SH-SY5Y (cell line): ENCODE data around the gene MTF1.

Experiments used
- GATA2 ChIP-seq: IDR thresholded peaks from 2 replicates; pipeline ENCODE4 v1.6.1; 2011; ENCODE audit warnings: mild to moderate bottlenecking, low read depth, low read length
- GATA3 ChIP-seq: IDR thresholded peaks from 2 replicates; pipeline ENCODE4 v1.6.1; 2011; ENCODE audit warnings: low read depth, mild to moderate bottlenecking, low read length, moderate library complexity

MTF1 gene

DNA sequence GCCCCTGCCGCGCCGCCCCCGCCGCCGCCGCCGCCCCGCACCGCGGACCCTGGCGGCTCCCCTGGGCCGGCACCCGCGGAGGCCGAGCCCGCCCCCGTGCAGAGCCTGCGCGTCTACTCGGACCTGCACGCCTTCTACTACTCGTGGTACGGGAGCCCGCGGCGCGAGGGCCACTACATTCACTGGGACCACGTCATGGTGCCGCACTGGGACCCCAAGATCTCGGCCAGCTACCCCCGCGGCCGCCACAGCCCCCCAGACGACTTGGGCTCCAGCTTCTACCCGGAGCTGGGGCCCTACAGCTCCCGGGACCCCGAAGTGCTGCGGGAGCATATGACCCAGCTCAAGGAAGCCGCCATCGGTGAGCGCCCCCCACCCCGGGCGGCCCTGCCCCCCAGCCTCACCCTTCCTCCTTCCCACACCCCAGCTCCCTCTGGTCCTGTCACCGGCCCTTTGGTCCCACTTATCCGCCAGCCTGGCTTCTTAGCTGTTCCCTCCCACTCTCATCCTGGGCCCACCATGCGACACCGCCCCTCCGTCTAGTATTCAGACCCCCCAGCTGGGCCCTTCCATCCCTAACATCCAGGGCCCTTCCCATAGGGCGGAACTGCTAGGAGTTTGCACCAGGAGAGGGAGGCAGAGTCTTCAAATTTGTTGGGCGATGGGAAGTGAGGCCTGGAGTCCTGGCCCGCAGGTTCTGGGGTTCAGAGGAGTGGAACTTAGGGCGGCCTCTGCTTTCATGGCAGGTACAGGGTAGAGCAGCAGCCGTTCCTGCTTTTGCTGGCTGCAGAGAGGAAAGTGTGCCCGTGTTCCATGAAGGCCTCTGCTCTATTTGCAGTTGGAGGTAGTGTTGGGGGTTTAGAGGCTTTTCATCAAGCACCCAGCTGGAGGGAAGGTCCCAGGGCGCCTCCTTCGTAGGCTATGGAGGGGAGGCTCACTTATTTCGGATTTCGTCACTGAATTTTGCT, 64.7 kb downstream of the MTF1 start:
- TF ChIP-seq GATA2 (no peak), GATA3 (no peak)

DNA sequence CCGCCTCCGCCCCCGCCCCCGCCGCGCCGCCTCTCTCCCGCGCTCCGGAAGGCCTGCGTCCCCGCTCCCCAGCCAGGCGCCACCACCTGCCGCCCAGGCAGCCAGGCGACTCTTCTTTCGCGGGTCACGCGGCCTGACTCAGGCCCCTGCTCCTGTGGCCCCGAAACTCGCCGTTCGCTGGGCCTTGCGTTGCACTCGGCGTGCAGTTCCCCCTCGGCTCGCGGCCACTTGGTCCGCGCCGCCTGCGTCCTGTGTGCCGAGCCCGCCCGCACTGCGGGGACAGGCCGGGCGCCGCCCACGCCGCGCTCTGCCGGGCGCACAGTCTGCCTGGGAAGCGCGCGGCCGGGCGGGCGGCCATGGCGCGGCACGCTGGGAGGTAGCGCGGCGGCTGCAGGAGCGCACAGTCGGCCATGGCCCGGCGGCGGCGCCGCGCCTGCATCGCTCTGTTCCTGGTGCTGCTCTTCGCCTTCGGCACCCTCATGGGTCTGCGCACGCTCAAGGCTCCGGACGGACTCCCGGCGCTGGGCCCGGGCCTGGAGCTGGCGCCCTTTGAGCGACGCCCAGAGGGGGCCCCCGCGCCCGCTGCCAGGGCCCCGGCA, 65.5 kb downstream of the MTF1 start, which contains the start of gene MANEAL:
TSS of gene MANEAL (plus strand) at position 75 of the 599 bp plus-strand sequence. CDS start at position 411, 336 bp downstream.
- TF ChIP-seq GATA3 (no peak), GATA2 (no peak)

DNA sequence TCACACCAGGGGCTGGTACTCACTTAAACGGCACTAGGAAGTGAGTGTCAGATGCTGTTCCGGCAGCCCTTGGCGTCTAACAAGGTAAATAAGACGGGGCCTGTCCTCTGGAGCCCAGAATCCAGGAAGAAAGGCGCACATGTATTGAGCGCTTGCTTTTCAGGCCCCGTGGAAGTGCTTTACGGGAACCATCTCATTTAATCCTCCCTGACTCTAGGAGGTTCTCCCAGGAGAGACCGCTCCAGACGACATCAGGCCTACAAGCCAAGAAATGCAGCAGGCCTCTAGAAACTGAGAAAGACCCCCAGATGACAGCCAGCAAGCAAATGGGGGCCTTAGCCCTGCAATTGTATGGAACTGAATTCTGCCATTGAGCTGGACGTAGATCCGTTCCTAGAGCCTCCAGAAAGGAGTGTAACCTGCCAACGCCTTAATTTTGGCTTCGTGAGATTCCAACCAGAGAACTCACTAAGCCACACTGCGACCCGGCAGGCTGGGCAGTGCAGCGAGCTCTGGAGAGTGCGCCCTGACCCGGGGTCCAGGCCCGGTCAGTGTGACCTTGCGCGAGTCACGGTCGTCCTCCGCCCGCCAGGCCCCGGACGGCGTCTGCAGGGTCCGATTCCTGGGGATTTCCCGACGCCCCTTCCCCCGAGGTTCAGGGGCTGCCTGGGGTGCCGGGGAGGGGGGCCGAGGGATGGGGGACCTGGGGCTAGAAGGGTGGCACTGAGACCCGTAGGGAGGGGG, 66.3 kb downstream of the MTF1 start:
- TF ChIP-seq GATA3, result no peak
- TF ChIP-seq GATA2, result no peak

GRCh38 chr1:37782491-37782890, 76.9 kb downstream of the MTF1 start:
- TF ChIP-seq GATA2, result no peak
- TF ChIP-seq GATA3, result no peak

DNA sequence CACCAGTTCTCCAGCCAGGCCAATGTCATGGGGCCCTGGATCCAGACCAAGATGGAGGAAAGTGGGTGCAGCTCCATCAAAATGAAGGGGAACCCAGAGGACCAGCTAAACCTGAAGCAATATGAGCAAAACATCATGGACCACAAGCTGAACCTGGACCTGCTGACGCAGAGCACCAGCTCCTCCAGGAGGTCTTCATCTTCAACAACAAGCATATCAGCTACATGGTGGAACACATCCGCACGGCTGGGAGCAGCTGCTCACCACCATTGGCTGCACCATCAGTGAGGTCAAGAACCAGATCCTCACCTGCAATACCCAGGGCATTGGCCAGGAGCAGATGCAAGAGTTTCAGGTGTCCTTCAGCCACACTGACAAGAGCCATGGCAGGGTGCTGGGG, 80.7 kb downstream of the MTF1 start:
- no peak for TF ChIP-seq GATA3
- TF ChIP-seq GATA2, result no peak

GRCh38 chr1:37776946-37777516, 82.4 kb downstream of the MTF1 start:
- TF ChIP-seq GATA2 (no peak), GATA3 (no peak)

GRCh38 chr1:37767488-37767887, 91.9 kb downstream of the MTF1 start:
- TF ChIP-seq GATA3 (no peak), GATA2 (no peak)

- TF ChIP-seq GATA2, result no peak
- no peak for TF ChIP-seq GATA3
These were observed 93.3 kb downstream of the MTF1 start for GRCh38 chr1:37765916-37766664.

- no peak for TF ChIP-seq GATA3
- TF ChIP-seq GATA2, result no peak
These were observed 94.4 kb downstream of the MTF1 start, which contains the start of gene EPHA10 for GRCh38 chr1:37764888-37765441. Gene EPHA10 (minus strand): TSS chr1:37765120. CDS start chr1:37765066, 54 bp downstream.

DNA sequence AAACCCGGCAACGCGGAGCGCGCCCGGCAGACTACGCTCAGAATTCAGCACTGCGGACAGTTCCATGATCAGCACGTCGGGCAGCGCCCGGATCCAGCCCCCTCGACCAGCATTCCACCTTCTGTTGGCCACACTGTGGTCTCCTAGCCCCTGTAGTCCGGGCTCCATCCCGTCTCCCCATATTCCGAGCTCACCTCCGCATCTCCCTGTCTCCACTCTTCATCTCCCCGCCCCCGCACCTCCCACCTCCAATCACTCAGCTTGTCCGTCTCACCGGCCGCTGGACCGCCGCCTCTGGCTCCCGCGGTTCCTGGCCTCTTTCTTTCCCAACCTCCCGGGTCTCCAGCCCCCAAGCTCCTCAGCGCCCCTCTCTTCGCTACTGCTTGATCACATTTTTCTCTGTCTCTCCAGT, 95.0 kb downstream of the MTF1 start:
- TF ChIP-seq GATA3 (no peak), GATA2 (no peak)

GRCh38 chr1:37763791-37764413, 95.5 kb downstream of the MTF1 start:
- TF ChIP-seq GATA3, result no peak
- TF ChIP-seq GATA2, result no peak

- TF ChIP-seq GATA2 (no peak), GATA3 (no peak)
These were observed 96.9 kb downstream of the MTF1 start for GRCh38 chr1:37762516-37762915.

DNA sequence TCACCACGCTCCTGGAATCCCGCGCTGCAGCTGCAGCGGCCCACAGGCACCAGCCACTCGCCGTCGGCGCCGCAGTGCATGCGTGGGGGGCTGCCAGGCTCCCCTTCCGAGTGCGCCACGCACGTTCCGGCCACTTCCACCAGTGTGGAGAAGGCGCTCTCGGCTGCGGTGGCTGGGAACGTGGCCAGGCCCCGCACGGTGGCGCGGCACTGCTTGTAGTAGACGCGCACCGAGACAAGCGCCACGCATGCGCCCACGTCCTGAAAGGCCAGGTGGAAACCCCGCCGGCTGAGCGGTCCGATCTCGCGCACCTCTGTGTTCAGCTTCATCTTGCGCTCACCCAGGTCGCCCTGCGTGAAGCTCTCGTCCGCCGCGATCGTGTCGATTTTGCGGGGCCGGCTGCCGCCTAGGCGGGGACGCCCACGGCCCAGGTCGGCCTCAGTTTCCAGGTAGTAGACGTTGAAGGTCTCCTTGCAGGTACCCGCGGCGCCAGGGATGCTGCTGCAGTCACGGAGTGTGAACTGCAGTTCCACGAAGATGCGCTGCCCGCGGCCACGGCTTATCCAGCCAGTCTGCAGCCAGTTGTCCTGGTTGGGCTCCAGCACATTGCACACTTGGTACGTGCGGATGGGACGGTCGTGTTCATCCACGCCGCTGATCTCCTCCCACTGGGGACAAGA, 97.8 kb downstream of the MTF1 start:
- no peak for TF ChIP-seq GATA2
- no peak for TF ChIP-seq GATA3
